Loucy (cell line): Measurements from ENCODE around the gene SPOCK3.

ENCODE experiments used
- H2AFZ ChIP-seq: fragments of 200-600 bp; sonication (generic); 2 replicates; pipeline ENCODE4 v1.6.0; 2016; ENCODE audit warnings: antibody characterized with exemption, mild to moderate bottlenecking, low read length, moderate library complexity
- H3F3A ChIP-seq: fragments of 200-600 bp; 2 replicates; pipeline ENCODE4 v1.6.0; 2016; ENCODE audit warnings: antibody characterized with exemption, low read depth, mild to moderate bottlenecking
- H3K27me3 ChIP-seq: fragments of 200-600 bp; sonication (generic); 2 replicates; pipeline ENCODE4 v1.6.1; 2014; ENCODE audit warnings: low read length, mild to moderate bottlenecking; ENCODE audit not compliant: insufficient read depth, poor library complexity, severe bottlenecking
- H3K36me3 ChIP-seq: fragments of 200-600 bp; sonication (generic); 2 replicates; pipeline ENCODE4 v1.6.1; 2016; ENCODE audit warnings: low read length; ENCODE audit not compliant: insufficient read depth
- H3K4me1 ChIP-seq: fragments of 200-600 bp; sonication (generic); 2 replicates; pipeline ENCODE4 v1.5.1; 2014; ENCODE audit warnings: low read length, mild to moderate bottlenecking; ENCODE audit not compliant: insufficient read depth, poor library complexity, severe bottlenecking
- H3K4me2 ChIP-seq: fragments of 200-600 bp; sonication (generic); 2 replicates; pipeline ENCODE4 v1.6.0; 2014; ENCODE audit warnings: antibody characterized with exemption, low read length, low read depth, mild to moderate bottlenecking; ENCODE audit not compliant: poor library complexity, severe bottlenecking
- H3K4me3 ChIP-seq: fragments of 200-600 bp; sonication (generic); 2 replicates; pipeline ENCODE4 v1.5.1; 2014; ENCODE audit warnings: low read length, mild to moderate bottlenecking, mixed read lengths; ENCODE audit not compliant: poor library complexity, severe bottlenecking
- H3K79me2 ChIP-seq: fragments of 200-600 bp; sonication (generic); 2 replicates; pipeline ENCODE4 v1.6.1; 2014; ENCODE audit warnings: low read length; ENCODE audit not compliant: insufficient read depth
- H3K9ac ChIP-seq: fragments of 200-600 bp; sonication (generic); 2 replicates; pipeline ENCODE4 v1.6.0; 2014; ENCODE audit warnings: mild to moderate bottlenecking, low read depth, low read length, moderate library complexity; ENCODE audit not compliant: poor library complexity, severe bottlenecking
- H3K9me2 ChIP-seq: fragments of 200-600 bp; sonication (generic); replicated peaks from 2 replicates; pipeline ENCODE4 v1.6.1; 2016; ENCODE audit warnings: low read depth, low read length, mixed read lengths
- H3K9me3 ChIP-seq: fragments of 200-600 bp; sonication (generic); 2 replicates; pipeline ENCODE4 v1.6.1; 2014; ENCODE audit warnings: mild to moderate bottlenecking, antibody characterized with exemption, low read length, low read depth; ENCODE audit not compliant: insufficient read depth
- H4K20me1 ChIP-seq: fragments of 200-600 bp; sonication (generic); 2 replicates; pipeline ENCODE4 v1.6.0; 2014; ENCODE audit warnings: antibody characterized with exemption, low read length, mild to moderate bottlenecking; ENCODE audit not compliant: insufficient read depth, poor library complexity, severe bottlenecking
- EZH2phosphoT487 ChIP-seq: fragments of 200-600 bp; IDR thresholded peaks from 2 replicates; pipeline ENCODE4 v1.6.1; 2018; ENCODE audit warnings: antibody characterized with exemption, mild to moderate bottlenecking, moderate library complexity, borderline replicate concordance
- TF ChIP-seq, protein P1 (sequence below): fragments of 200-600 bp; sonication (generic); conservative IDR thresholded peaks from 2 replicates; pipeline ENCODE4 v1.5.1; 2014; ENCODE audit warnings: mild to moderate bottlenecking, antibody characterized with exemption, low read length

Gene SPOCK3

DNA sequence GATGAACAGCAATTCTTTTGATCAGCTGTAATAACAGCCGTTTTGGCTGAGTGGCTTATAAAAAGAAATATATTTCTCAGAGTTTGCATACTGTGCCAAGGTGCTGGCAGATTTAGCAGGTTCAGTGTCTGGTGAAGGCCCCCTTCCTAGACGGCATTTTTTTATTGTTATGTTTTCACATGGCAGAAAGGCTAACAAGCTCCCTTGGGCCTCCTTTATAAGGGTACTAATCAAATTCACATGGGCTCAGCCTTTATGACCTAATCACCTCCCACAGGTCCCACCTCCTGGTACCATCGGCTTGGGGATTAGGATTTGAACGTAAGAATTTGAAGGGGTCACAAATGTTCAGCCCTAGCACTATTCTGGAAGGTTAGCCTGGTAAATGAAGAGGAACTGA is 431.9 kb downstream of the SPOCK3 start:
- Histone ChIP-seq H3K9ac (no peak overlapping the region), H2AFZ (no peak overlapping the region), H3K36me3 (no peaks in the 10 kb centered on the region), H3K4me3 (no peak overlapping the region), H4K20me1 (no peaks in the 10 kb centered on the region), H3K9me2 (no peaks in the 10 kb centered on the region), H3K9me3 (no peaks in the 10 kb centered on the region), H3K4me2 (no peak overlapping the region), H3K4me1 (no peaks in the 10 kb centered on the region), H3F3A (no peaks in the 10 kb centered on the region), H3K79me2 (no peaks in the 10 kb centered on the region), H3K27me3 (no peaks in the 10 kb centered on the region)
- TF ChIP-seq, protein P1, sequence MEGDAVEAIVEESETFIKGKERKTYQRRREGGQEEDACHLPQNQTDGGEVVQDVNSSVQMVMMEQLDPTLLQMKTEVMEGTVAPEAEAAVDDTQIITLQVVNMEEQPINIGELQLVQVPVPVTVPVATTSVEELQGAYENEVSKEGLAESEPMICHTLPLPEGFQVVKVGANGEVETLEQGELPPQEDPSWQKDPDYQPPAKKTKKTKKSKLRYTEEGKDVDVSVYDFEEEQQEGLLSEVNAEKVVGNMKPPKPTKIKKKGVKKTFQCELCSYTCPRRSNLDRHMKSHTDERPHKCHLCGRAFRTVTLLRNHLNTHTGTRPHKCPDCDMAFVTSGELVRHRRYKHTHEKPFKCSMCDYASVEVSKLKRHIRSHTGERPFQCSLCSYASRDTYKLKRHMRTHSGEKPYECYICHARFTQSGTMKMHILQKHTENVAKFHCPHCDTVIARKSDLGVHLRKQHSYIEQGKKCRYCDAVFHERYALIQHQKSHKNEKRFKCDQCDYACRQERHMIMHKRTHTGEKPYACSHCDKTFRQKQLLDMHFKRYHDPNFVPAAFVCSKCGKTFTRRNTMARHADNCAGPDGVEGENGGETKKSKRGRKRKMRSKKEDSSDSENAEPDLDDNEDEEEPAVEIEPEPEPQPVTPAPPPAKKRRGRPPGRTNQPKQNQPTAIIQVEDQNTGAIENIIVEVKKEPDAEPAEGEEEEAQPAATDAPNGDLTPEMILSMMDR, result no peak
- no peak for TF ChIP-seq EZH2phosphoT487

DNA sequence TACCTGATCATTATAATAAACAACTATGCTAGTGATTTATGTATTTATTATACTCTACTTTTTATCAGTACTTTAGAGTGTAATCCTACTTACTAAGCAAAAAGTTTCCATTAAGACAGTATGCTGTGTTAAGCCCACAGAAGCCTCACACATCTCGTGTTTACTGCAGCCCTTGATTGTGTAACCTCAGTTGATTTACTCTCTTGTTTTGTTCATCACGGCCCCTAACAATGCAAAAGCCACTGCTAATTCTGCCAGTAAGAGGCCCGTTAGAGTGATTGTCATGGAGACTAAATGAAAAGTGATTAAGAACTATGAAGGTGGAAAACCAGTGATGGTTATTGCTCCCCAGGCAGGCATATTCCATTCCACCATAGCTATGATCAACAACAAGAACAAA is 436.2 kb downstream of the SPOCK3 start:
- no peaks in the 10 kb centered on the region for H4K20me1 ChIP-seq
- no peak overlapping the region for H3K4me2 ChIP-seq
- H3K4me1 ChIP-seq, result no peaks in the 10 kb centered on the region
- H3K9me3 ChIP-seq, result no peaks in the 10 kb centered on the region
- no peak for TF ChIP-seq EZH2phosphoT487
- TF ChIP-seq, protein P1, result no peak
- H2AFZ ChIP-seq, result no peak overlapping the region
- H3K27me3 ChIP-seq, result no peaks in the 10 kb centered on the region
- no peaks in the 10 kb centered on the region for H3F3A ChIP-seq
- H3K79me2 ChIP-seq, result no peaks in the 10 kb centered on the region
- H3K9me2 ChIP-seq, result no peaks in the 10 kb centered on the region; the same call in 1 of the 2 replicates
- no peaks in the 10 kb centered on the region for H3K36me3 ChIP-seq
- no peak overlapping the region for H3K9ac ChIP-seq
- no peak overlapping the region for H3K4me3 ChIP-seq

DNA sequence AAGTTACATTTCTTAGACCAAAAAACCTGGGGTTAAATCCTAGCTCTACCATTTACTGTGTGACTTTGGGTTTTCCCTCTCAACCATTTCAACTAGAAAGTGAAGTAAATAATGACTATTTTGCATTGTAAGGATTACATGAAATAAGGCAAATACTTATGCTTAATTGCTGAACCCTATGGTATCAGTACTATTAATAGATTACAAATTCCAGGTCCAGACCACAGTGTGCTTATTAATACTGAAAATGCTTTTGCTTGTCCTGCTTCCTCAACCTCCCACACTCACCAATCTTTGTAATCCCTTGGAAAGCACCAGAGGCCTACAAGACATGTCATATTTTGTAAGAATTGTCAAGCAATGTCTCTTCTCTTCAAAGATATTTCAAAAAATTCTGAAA is 456.5 kb downstream of the SPOCK3 start:
- Histone ChIP-seq H3K79me2 (no peaks in the 10 kb centered on the region), H3K9ac (no peak overlapping the region), H3F3A (no peaks in the 10 kb centered on the region), H3K4me3 (no peak overlapping the region), H2AFZ (no peak overlapping the region), H3K4me2 (no peak overlapping the region), H3K9me2 (no peaks in the 10 kb centered on the region), H3K9me3 (no peaks in the 10 kb centered on the region), H4K20me1 (no peaks in the 10 kb centered on the region), H3K4me1 (no peaks in the 10 kb centered on the region), H3K27me3 (no peaks in the 10 kb centered on the region), H3K36me3 (no peaks in the 10 kb centered on the region)
- TF ChIP-seq, protein P1, result no peak
- TF ChIP-seq EZH2phosphoT487, result no peak
